GM18508 (cell line): Measurements from ENCODE around the gene CHODL.

Experiments used
- ATAC-seq: cut with Tn5 transposase; IDR thresholded peaks from one replicate; pipeline ENCODE4 v1.9.1; 2021; ENCODE audit warnings: moderate number of reproducible peaks; ENCODE audit not compliant: insufficient read depth, unreplicated experiment

The CHODL gene, protein sequence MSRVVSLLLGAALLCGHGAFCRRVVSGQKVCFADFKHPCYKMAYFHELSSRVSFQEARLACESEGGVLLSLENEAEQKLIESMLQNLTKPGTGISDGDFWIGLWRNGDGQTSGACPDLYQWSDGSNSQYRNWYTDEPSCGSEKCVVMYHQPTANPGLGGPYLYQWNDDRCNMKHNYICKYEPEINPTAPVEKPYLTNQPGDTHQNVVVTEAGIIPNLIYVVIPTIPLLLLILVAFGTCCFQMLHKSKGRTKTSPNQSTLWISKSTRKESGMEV

GRCh38 chr21:18244671-18245463 lies at the start of gene CHODL:
Gene CHODL (plus strand): TSS chr21:18244833. CDS start chr21:18245224, 391 bp downstream.
- no peak for ATAC-seq

DNA sequence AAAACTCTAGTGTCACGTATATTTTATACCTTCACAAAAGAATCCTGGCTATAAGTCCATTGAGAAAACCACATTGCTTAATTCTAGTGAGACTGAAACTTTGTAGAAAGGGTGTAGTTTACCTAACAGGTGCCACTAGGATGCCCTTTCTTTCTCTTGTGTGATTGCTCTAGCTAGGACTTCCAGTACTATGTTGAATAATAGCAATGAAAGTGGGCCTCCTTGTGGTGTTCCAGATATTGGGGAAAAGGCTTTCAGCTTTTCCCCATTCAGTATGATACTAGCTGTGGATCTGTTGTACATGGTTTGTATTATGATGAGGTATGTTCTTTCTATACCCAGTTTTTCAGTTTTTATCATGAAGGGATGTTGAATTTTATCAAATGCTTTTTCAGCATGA lies 39.7 kb upstream of the CHODL start:
- ATAC-seq, result no peak

DNA sequence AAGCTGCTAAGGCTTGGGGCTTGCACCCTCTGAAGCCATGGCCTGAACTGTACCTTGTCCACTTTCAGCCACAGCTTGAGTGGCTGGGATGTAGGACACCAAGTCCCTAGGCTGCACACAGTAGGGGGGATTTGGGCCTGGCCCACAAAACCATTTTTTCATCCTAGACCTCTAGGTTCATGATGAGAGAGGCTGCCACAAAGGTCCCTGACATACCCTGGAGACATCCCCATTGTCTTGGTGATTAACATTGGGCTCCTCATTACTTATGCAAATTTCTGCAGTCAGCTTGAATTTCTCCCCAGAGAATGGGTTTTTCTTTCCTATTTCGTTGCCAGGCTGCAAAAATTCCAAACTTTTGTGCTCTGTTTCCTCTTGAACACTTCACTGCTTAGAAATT lies 26.3 kb upstream of the CHODL start:
- no peak for ATAC-seq

DNA sequence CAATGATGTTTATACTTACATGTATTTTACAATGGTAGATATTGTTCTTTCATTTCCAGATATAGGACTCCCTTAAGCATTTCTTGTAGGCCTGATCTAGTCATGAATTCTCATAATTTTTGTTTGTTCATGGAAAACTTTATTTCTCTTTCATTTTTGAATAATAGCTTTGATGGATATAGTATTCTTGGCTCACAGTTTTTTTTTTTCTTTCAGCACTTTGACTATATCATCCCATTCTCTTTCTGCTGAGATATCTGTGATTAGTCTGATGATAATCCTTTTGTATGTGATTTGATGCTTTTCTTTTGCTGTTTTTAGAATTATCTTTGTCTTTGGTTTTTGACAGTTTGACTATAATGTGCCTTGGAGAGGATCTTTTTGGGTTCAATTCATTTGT lies 24.1 kb upstream of the CHODL start:
- ATAC-seq, result no peak

GRCh38 chr21:18222346-18222745 lies 22.3 kb upstream of the CHODL start:
- no peak for ATAC-seq

DNA sequence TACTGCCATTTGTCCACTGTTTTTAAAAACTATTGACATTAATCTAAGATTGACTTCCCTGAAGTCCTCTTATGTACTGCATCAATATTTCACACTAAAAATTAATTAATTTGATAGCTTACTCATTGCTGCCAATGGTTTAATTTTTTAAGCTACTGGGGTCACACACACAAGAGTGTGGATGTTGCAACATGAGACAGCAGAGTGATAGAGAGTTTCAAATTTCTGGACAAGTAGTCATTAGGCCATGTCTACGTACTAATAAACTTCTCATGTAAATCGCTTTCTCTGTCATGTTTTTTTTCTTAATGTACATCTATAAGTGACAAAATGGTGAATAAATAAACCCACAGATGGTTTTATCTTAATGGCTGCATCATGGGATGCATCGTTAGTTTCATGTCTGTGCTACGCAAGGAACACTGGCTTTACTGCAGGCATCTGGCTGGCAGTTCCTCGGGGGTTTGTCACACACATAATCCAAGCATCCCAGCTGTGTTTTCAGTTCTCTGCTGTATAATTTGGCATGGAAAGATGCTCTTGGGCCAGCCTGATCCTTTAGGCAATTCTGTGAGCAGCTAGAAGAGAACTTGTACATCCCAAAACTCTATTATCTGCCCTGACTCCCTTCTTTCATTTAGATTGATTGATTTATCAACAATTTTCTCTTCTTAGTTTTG lies 16.4 kb upstream of the CHODL start:
- ATAC-seq, result no peak

- ATAC-seq, result no peak
These were observed 9.1 kb upstream of the CHODL start for GRCh38 chr21:18235545-18235944.

- no peak for ATAC-seq
These were observed 883 bp downstream of the CHODL start for GRCh38 chr21:18245464-18245967.

- ATAC-seq, result no peak
These were observed 3.5 kb downstream of the CHODL start for GRCh38 chr21:18248171-18248570.

GRCh38 chr21:18249672-18250071 lies 5.0 kb downstream of the CHODL start:
- no peak for ATAC-seq

GRCh38 chr21:18251065-18251464 lies 6.4 kb downstream of the CHODL start:
- ATAC-seq, result no peak

- no peak for ATAC-seq
These were observed 7.6 kb downstream of the CHODL start for GRCh38 chr21:18252256-18252655.

DNA sequence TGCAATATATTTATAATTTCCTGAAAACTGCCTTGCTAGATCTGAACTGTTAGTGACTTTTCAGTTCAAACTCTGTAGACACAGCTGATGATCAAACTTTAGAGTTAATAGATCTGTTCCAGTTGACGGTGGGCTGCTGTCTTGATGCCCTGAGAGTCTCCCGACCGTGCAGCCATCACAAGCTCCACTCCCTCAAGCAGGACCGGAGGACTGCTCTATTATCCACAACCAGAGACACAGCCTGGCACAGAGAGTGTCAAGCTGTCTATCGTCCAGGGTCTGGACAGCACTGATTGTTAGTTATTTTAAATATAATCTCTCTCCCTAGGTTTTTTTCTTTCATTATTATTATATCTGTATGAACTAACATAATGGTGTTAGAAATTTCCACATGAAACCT lies 8.0 kb downstream of the CHODL start:
- ATAC-seq, result no peak

GRCh38 chr21:18253221-18253620 lies 8.6 kb downstream of the CHODL start:
- ATAC-seq, result no peak

- no peak for ATAC-seq
These were observed 9.2 kb downstream of the CHODL start for GRCh38 chr21:18253799-18254198.

- no peak for ATAC-seq
These were observed 21.3 kb downstream of the CHODL start for GRCh38 chr21:18265944-18266343.

GRCh38 chr21:18267496-18267895 lies 22.9 kb downstream of the CHODL start:
- ATAC-seq, result no peak

DNA sequence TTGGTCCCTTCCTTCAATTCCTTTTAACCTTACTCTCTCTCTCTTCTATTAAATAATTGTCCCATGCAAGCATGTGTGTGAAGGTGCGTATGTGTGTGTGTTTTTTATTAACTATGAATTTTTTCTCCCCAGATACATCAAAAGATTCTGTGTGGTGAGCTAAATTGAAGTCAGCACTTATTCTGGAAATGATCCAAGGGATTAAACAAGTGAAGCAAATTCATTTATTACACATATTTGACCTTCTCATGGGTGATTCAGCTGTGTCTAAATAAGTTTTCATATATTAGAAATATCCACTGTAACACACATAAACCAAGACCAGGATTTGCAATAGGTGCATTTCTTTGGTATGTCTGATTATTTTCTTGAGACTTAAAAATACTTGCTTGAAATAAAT lies 24.3 kb downstream of the CHODL start:
- no peak for ATAC-seq

DNA sequence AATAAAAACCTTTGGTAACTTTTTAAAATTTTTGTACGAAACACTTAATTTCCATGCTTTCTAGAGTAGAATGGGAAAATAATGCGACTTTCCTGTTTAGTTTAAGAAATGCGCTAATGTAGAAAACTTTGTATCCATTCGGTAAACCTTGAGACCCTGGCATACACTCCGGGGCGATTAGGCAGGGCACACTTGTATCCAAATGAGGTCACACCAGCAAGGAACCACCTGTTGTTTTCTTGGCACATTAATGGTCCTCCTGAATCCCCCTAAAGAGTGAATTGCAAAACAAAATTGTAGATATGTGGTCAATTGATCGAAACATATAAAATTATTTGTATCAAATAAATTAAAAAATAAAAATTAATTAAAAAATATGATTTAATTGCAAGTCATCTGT lies 25.2 kb downstream of the CHODL start:
- ATAC-seq, result no peak

DNA sequence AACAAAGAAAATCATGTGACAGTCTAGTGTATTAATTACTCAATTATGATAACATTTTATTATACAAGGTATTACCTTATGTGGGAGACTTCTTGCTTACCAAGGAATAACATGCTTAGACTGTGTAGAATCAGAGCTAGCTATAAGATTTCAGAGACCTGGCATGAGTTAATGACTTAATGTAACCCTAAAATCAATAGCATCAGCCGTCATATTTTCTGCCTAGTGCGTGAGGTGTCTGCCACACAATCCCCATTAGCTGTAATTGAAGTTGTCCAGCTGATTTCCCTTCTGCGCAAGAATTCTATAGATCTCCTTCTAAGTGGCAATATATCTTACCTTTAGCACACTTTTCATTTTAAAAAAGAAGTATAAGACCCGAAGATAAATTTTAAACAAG lies 28.8 kb downstream of the CHODL start:
- no peak for ATAC-seq

GRCh38 chr21:18274370-18274769 lies 29.7 kb downstream of the CHODL start:
- no peak for ATAC-seq
